Measurements from ENCODE around the gene CXorf38. TPM values are rescaled to one million over a fixed set of nuclear protein-coding genes. Genes with fewer than 3 reads are reported as not detected.

The CXorf38 gene
- total and polyA plus RNA-seq, 2 donors (not counting 1 experiment from before 2014, with no cell fraction given): 26.4 to 28.1 TPM

DNA sequence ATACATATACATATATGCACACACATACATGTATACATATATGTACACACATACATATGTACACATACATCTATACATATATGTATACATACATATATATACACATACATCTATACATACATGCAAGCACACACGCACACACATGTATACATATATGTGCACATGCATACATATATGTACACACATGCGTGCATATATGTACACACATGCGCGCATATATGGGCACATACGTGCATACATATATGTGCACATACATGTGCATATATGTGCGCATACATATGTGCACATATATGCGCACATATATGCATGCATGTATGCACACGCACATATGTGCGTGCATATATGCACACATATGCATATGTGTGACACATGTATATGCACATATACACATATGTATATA lies 31.4 kb downstream of the CXorf38 start:
- Histone ChIP-seq H3K27ac (ENCODE audit: low read length in 2 of 2) (no peak overlapping the region), H3K9me3 (ENCODE audit: control extremely low read depth in 1 of 3, control insufficient read depth in 2 of 3, insufficient read depth in 1 of 3, low read length in 2 of 3) (no peaks in the 10 kb centered on the region), H2AFZ (ENCODE audit: insufficient read depth, low read depth, low read length, poor library complexity, severe bottlenecking) (no peak overlapping the region), H3K4me1 (ENCODE audit: control insufficient read depth in 2 of 2, insufficient read depth in 2 of 2, low read length in 2 of 2) (no peaks in the 10 kb centered on the region), H4K20me1 (ENCODE audit: control insufficient read depth, insufficient read depth, low read length, poor library complexity, severe bottlenecking) (no peaks in the 10 kb centered on the region), H3K4me2 (replicated peaks; ENCODE audit: low read depth, low read length, poor library complexity, severe bottlenecking) (no peak overlapping the region), H3K36me3 (replicated peaks in 1 of 2; ENCODE audit: control extremely low read depth in 1 of 2, control insufficient read depth in 1 of 2, extremely low read depth in 1 of 2, insufficient read depth in 2 of 2, low read length in 1 of 2) (no peaks in the 10 kb centered on the region), H3K9ac (ENCODE audit: low read length) (no peak overlapping the region), H3K79me2 (ENCODE audit: control insufficient read depth, insufficient read depth, low read length) (no peaks in the 10 kb centered on the region), H3K27me3 (replicated peaks in 1 of 4; ENCODE audit: control extremely low read depth in 1 of 4, control insufficient read depth in 3 of 4, insufficient read depth in 4 of 4, low read length in 3 of 4) (no peaks in the 10 kb centered on the region), H3K4me3 (ENCODE audit: control extremely low read depth in 1 of 5, extremely low read depth in 1 of 5, insufficient read depth in 1 of 5, low read depth in 2 of 5, low read length in 4 of 5) (no peak overlapping the region)
- DNase-seq (no peak), ATAC-seq (ENCODE audit: low read depth) (no peak)
- ChIA-PET POLR2A (no interaction called here), CTCF (no interaction called here)
- no peak overlapping the region for H3K4me3 Mint-ChIP-seq
- H3K4me1 Mint-ChIP-seq: no peaks in the 10 kb centered on the region
- no CpG with 5 or more reads among the region's 9 CpGs for WGBS (ENCODE audit: insufficient coverage)
- no peak overlapping the region for H3K27ac Mint-ChIP-seq
- no peaks in the 10 kb centered on the region for H3K27me3 Mint-ChIP-seq
- TF ChIP-seq, protein P1, sequence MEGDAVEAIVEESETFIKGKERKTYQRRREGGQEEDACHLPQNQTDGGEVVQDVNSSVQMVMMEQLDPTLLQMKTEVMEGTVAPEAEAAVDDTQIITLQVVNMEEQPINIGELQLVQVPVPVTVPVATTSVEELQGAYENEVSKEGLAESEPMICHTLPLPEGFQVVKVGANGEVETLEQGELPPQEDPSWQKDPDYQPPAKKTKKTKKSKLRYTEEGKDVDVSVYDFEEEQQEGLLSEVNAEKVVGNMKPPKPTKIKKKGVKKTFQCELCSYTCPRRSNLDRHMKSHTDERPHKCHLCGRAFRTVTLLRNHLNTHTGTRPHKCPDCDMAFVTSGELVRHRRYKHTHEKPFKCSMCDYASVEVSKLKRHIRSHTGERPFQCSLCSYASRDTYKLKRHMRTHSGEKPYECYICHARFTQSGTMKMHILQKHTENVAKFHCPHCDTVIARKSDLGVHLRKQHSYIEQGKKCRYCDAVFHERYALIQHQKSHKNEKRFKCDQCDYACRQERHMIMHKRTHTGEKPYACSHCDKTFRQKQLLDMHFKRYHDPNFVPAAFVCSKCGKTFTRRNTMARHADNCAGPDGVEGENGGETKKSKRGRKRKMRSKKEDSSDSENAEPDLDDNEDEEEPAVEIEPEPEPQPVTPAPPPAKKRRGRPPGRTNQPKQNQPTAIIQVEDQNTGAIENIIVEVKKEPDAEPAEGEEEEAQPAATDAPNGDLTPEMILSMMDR (IDR thresholded peaks at IDR 0.05): no peak
- TF ChIP-seq EZH2 (IDR thresholded peaks at IDR 0.05; ENCODE audit: borderline replicate concordance, insufficient read depth, low read depth, low read length, poor library complexity, severe bottlenecking): no peak
- no peaks in the 10 kb centered on the region for H3K9me3 Mint-ChIP-seq (ENCODE audit: insufficient read depth)
- intact Hi-C loops (cut with micrococcal nuclease): no loop called here

GRCh38 chrX:40612511-40612910 lies 34.9 kb downstream of the CXorf38 start:
- ATAC-seq (ENCODE audit: low read depth) (no peak), DNase-seq (no peak)
- Histone ChIP-seq H3K27ac (ENCODE audit: low read length in 2 of 2) (no peak overlapping the region), H3K27me3 (replicated peaks in 1 of 4; ENCODE audit: control extremely low read depth in 1 of 4, control insufficient read depth in 3 of 4, insufficient read depth in 4 of 4, low read length in 3 of 4) (no peaks in the 10 kb centered on the region), H3K9me3 (ENCODE audit: control extremely low read depth in 1 of 3, control insufficient read depth in 2 of 3, insufficient read depth in 1 of 3, low read length in 2 of 3) (no peaks in the 10 kb centered on the region), H3K79me2 (ENCODE audit: control insufficient read depth, insufficient read depth, low read length) (no peaks in the 10 kb centered on the region), H3K4me3 (ENCODE audit: control extremely low read depth in 1 of 5, extremely low read depth in 1 of 5, insufficient read depth in 1 of 5, low read depth in 2 of 5, low read length in 4 of 5) (no peak overlapping the region), H2AFZ (ENCODE audit: insufficient read depth, low read depth, low read length, poor library complexity, severe bottlenecking) (no peak overlapping the region), H3K4me2 (replicated peaks; ENCODE audit: low read depth, low read length, poor library complexity, severe bottlenecking) (no peak overlapping the region), H3K9ac (ENCODE audit: low read length) (no peak overlapping the region), H3K4me1 (ENCODE audit: control insufficient read depth in 2 of 2, insufficient read depth in 2 of 2, low read length in 2 of 2) (no peaks in the 10 kb centered on the region), H3K36me3 (replicated peaks in 1 of 2; ENCODE audit: control extremely low read depth in 1 of 2, control insufficient read depth in 1 of 2, extremely low read depth in 1 of 2, insufficient read depth in 2 of 2, low read length in 1 of 2) (no peaks in the 10 kb centered on the region), H4K20me1 (ENCODE audit: control insufficient read depth, insufficient read depth, low read length, poor library complexity, severe bottlenecking) (no peaks in the 10 kb centered on the region)
- POLR2A ChIA-PET: no interaction called here
- H3K27ac Mint-ChIP-seq: no peak overlapping the region
- H3K4me3 Mint-ChIP-seq: no peak overlapping the region
- no peaks in the 10 kb centered on the region for H3K9me3 Mint-ChIP-seq (ENCODE audit: insufficient read depth)
- CTCF ChIA-PET: no interaction called here
- TF ChIP-seq EZH2 (IDR thresholded peaks at IDR 0.05; ENCODE audit: borderline replicate concordance, insufficient read depth, low read depth, low read length, poor library complexity, severe bottlenecking): no peak
- TF ChIP-seq, protein P1 (IDR thresholded peaks at IDR 0.05): no peak
- intact Hi-C loops (cut with micrococcal nuclease): no loop called here
- no peaks in the 10 kb centered on the region for H3K4me1 Mint-ChIP-seq
- no peaks in the 10 kb centered on the region for H3K27me3 Mint-ChIP-seq
- no CpG with 5 or more reads among the region's 4 CpGs for WGBS (ENCODE audit: insufficient coverage)

All from B cell (primary cell).